Esophagus muscularis mucosa (tissue), 3 donors: Measurements from ENCODE around the gene CTNS.

Experiments
- CTCF ChIP-seq, 3 experiments: fragments of 200-600 bp in 2 of 3; fragments of 450-650 bp in 1 of 3; sonication (generic) in 2 of 3; IDR thresholded peaks; one replicate each; pipeline ENCODE4 v1.5.1; 2017 to 2019; ENCODE audit warnings: antibody characterized with exemption in 3 of 3, mild to moderate bottlenecking in 2 of 3, moderate library complexity in 1 of 3
- POLR2AphosphoS5 ChIP-seq, 2 donors: sonication (generic); formaldehyde crosslinking; IDR thresholded peaks; one replicate each; pipeline ENCODE4 v1.6.1; 2017; ENCODE audit warnings: antibody characterized with exemption in 2 of 2

DNA sequence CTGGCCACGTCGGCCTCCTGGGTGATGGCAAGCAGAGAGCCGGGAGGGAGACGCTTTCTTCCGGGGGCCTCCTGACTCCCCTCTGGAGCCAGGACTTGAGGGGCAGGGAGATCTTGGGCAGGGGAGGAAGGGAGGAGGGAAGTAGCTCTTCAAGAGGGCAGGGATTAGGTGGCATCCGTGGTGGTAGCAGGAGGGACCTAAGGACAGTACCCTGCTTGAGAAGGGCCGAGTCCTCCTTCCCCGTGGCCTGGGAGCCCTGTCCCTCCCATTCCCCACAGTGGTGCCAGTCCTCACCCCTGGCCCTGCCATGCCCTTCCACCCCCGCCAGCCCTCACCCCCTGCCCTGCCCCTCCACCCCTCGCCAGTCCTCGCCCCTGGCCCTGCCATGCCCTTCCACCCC, 19.2 kb downstream of the CTNS start:
- no peak for TF ChIP-seq CTCF (IDR thresholded peaks at IDR 0.05)
- TF ChIP-seq POLR2AphosphoS5 (IDR thresholded peaks at IDR 0.05) = no peak
